ENCODE data around the gene LRRC25. TPM values are rescaled to one million over a fixed set of nuclear protein-coding genes. Genes with fewer than 3 reads are reported as not detected.

The LRRC25 gene
- total RNA-seq, 2 experiments from 2014 or later: 0.98 to 4.1 TPM

- BruUV-seq (replicated peaks): no TSS peak
- intact Hi-C loops (cut with micrococcal nuclease; ENCODE audit: unreplicated experiment): loop anchor here (10.0 kb wide), 1 partner anchor 407 kb away; the partner anchor contains the start of gene UPF1
- CTCF ChIA-PET (ENCODE audit: unreplicated experiment): no interaction called here
- no peak overlapping the region for H2AFZ ChIP-seq (ENCODE audit: low read length)
- H3K27ac ChIP-seq (ENCODE audit: low read depth, low read length, poor library complexity, severe bottlenecking): no peak overlapping the region
- no peaks in the 10 kb centered on the region; the same call in 1 of the 2 replicates for H4K20me1 ChIP-seq (ENCODE audit: insufficient read depth, low read length)
- H3K79me2 ChIP-seq (ENCODE audit: insufficient read depth, low read depth, low read length): peaks cover 8% of the 10 kb centered on the region; the same call in 1 of the 2 replicates
- no peak overlapping the region for H3K4me2 ChIP-seq (ENCODE audit: low read length)
- no peak overlapping the region for H3K4me3 ChIP-seq (ENCODE audit: low read depth, low read length, poor library complexity, severe bottlenecking)
- H3K36me3 ChIP-seq (ENCODE audit: insufficient read depth, low read length): no peaks in the 10 kb centered on the region
- H3K9me3 ChIP-seq (ENCODE audit: low read length): no peaks in the 10 kb centered on the region
- H3K9me2 ChIP-seq (ENCODE audit: insufficient read depth, low read length): no peaks in the 10 kb centered on the region
- POLR2A ChIA-PET: no interaction called here
- TF ChIP-seq CTCF (conservative IDR thresholded peaks at IDR 0.05; ENCODE audit: low read length): no peak
- H3K4me1 ChIP-seq (ENCODE audit: insufficient read depth, low read length, poor library complexity, severe bottlenecking): peaks cover 59% of the 10 kb centered on the region
- no peak for DNase-seq (ENCODE audit: low spot score)
Observed at GRCh38 chr19:18427743-18428113, 30.3 kb upstream of the LRRC25 start.

- Histone ChIP-seq H2AFZ (ENCODE audit: low read length) (no peak overlapping the region), H3K79me2 (ENCODE audit: insufficient read depth, low read depth, low read length) (peaks cover 11% of the 10 kb centered on the region; the same call in 1 of the 2 replicates), H3K36me3 (ENCODE audit: insufficient read depth, low read length) (no peaks in the 10 kb centered on the region), H3K4me2 (ENCODE audit: low read length) (no peak overlapping the region), H3K27ac (ENCODE audit: low read depth, low read length, poor library complexity, severe bottlenecking) (no peak overlapping the region), H3K4me3 (ENCODE audit: low read depth, low read length, poor library complexity, severe bottlenecking) (no peak overlapping the region), H3K9me2 (ENCODE audit: insufficient read depth, low read length) (no peaks in the 10 kb centered on the region), H4K20me1 (ENCODE audit: insufficient read depth, low read length) (no peaks in the 10 kb centered on the region; the same call in 1 of the 2 replicates), H3K9me3 (ENCODE audit: low read length) (no peaks in the 10 kb centered on the region), H3K4me1 (ENCODE audit: insufficient read depth, low read length, poor library complexity, severe bottlenecking) (peaks cover 62% of the 10 kb centered on the region)
- TF ChIP-seq CTCF (conservative IDR thresholded peaks at IDR 0.05; ENCODE audit: low read length) (no peak), EZH2phosphoT487 (IDR thresholded peaks at IDR 0.05; ENCODE audit: borderline replicate concordance, low read depth, low read length) (no peak)
- no TSS peak for BruUV-seq (replicated peaks)
- CTCF ChIA-PET (ENCODE audit: unreplicated experiment): no interaction called here
- intact Hi-C loops (cut with micrococcal nuclease; ENCODE audit: unreplicated experiment): loop anchor here (10.0 kb wide), 1 partner anchor 408 kb away; the partner anchor contains the start of gene UPF1
- POLR2A ChIA-PET: no interaction called here
- DNase-seq (ENCODE audit: low spot score): no peak
Observed at GRCh38 chr19:18427080-18427742, 29.8 kb upstream of the LRRC25 start.

- no peak overlapping the region for H3K4me3 ChIP-seq (ENCODE audit: low read depth, low read length, poor library complexity, severe bottlenecking)
- no peaks in the 10 kb centered on the region; the same call in 1 of the 2 replicates for H4K20me1 ChIP-seq (ENCODE audit: insufficient read depth, low read length)
- H3K79me2 ChIP-seq (ENCODE audit: insufficient read depth, low read depth, low read length): peaks cover 14% of the 10 kb centered on the region; the same call in 1 of the 2 replicates
- no peak for TF ChIP-seq EZH2phosphoT487 (IDR thresholded peaks at IDR 0.05; ENCODE audit: borderline replicate concordance, low read depth, low read length)
- TF ChIP-seq CTCF (conservative IDR thresholded peaks at IDR 0.05; ENCODE audit: low read length): no peak
- DNase-seq (ENCODE audit: low spot score): no peak
- intact Hi-C loops (cut with micrococcal nuclease; ENCODE audit: unreplicated experiment): loop anchor here (10.0 kb wide), 1 partner anchor 408 kb away; the partner anchor contains the start of gene UPF1
- H3K4me1 ChIP-seq (ENCODE audit: insufficient read depth, low read length, poor library complexity, severe bottlenecking): peaks cover 71% of the 10 kb centered on the region
- no peak overlapping the region for H3K27ac ChIP-seq (ENCODE audit: low read depth, low read length, poor library complexity, severe bottlenecking)
- ChIA-PET POLR2A (no interaction called here), CTCF (ENCODE audit: unreplicated experiment) (no interaction called here)
- no peaks in the 10 kb centered on the region for H3K36me3 ChIP-seq (ENCODE audit: insufficient read depth, low read length)
- no peaks in the 10 kb centered on the region for H3K9me3 ChIP-seq (ENCODE audit: low read length)
- no peak overlapping the region for H2AFZ ChIP-seq (ENCODE audit: low read length)
- BruUV-seq (replicated peaks): no TSS peak
- no peaks in the 10 kb centered on the region for H3K9me2 ChIP-seq (ENCODE audit: insufficient read depth, low read length)
- H3K4me2 ChIP-seq (ENCODE audit: low read length): no peak overlapping the region
Observed at GRCh38 chr19:18426416-18426767, 29.0 kb upstream of the LRRC25 start.

Measured in OCI-LY7 (cell line).